Measurements from ENCODE around the gene INTS7. TPM values are rescaled to one million over a fixed set of nuclear protein-coding genes. Genes with fewer than 3 reads are reported as not detected.

Gene INTS7
- total RNA-seq, 2 experiments from 2014 or later = 28.4 to 28.8 TPM

DNA sequence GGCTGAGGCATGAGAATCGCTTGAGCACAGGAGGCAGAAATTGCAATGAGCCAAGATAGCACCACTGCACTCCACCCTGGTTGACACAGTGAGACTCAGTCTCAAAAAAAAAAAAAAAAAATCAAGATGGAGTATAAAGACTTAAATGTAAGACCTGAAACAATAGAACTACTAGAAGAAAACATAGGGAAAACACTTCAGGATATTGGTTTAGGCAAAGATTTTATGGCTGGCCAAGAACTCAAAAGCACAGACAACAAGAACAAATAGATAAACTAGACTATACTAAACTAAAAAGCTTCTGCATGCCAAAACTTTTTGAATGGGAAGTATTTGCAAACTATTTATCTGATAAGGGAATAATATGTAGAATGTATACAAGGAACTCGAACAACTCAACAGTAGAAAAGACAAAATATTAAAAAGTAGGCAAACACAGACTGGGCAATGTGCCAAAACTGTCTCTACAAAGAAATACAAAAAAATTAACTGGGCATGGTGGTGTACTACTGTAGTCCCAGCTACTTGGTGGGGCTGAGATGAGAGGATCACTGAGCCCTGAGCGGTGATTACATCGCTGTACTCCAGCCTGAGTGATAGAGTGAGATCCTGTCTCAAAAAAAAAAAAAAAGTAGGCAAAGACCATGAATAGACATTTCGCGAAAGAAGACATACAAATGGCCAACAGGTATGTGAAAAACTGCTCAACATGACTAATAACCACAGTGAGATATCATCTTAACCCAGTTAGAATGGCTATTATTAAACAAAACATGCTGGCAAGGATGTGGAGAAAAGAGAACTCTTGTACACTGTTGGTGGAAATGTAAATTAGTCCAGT is 25.5 kb upstream of the INTS7 start:
- peak overlapping the region; percentile 4 for H3K27ac Mint-ChIP-seq
- H3K36me3 Mint-ChIP-seq (ENCODE audit: low read depth) = peaks cover 51% of the 10 kb centered on the region
- DNase-seq = no peak
- H3K9me3 Mint-ChIP-seq = peaks cover 15% of the 10 kb centered on the region
- ChIA-PET POLR2A (interaction anchor here (0.7 kb wide), 1 partner anchor 20 kb away, joined by 3 read pairs; no protein-coding TSS in a partner anchor), CTCF (interaction anchor here (0.9 to 4.7 kb wide), 6 partner anchors 10 to 396 kb away, joined by 3 to 59 read pairs (median 4); no protein-coding TSS in a partner anchor)
- no peaks in the 10 kb centered on the region for H3K27me3 Mint-ChIP-seq
- H3K4me1 Mint-ChIP-seq = peaks cover 6% of the 10 kb centered on the region
- H3K4me3 Mint-ChIP-seq = no peak overlapping the region

DNA sequence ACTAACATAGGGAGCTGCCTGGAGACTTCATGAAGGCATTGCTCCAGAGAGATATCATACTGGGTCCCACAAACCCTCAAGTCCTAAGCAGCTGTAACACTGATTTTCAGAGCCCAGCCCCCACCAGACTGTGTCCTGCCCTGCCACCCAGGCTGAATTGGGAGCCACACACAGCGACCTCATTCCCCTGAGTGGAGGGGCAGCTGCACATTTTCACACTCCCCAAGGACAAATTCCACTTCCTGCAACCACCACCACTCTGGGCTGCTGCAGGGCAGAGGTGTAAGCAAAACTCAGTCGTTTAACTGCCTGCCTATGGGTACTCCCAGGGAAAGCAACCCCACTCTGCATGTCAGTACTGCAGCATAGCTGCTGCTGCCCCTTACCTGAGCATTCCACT is 20.0 kb upstream of the INTS7 start:
- peaks cover 88% of the 10 kb centered on the region for H3K36me3 Mint-ChIP-seq (ENCODE audit: low read depth)

DNA sequence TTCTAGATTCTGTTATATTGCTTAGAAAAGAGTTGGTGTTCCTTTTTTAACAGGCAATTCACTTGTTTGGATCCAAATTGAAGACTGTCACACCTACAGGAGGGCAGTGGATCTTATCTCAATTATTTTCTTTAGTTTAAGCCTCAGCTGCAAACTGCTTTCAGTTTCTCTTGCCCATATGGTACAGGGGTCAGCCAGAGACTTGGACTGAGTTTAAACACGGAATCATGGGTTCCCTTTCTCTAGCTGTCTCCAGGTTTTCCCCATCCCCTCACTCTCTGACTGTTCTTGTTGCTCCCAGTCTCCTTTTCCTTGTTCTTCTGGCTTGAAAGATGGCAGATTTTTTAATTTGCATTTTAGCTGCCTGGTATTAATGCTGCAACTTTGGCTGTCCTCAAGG is 18.6 kb upstream of the INTS7 start:
- no peaks in the 10 kb centered on the region for H3K27me3 Mint-ChIP-seq

More for the DNA sequence above, 20.0 kb upstream of the INTS7 start:
- Mint-ChIP-seq H3K4me3 (no peak overlapping the region), H3K9me3 (peaks cover 17% of the 10 kb centered on the region), H3K4me1 (peaks cover 1% of the 10 kb centered on the region), H3K27ac (no peak overlapping the region), H3K27me3 (no peaks in the 10 kb centered on the region)
- ChIA-PET POLR2A (interaction anchor here (1.7 kb wide), 1 partner anchor 14 kb away, joined by 5 read pairs; no protein-coding TSS in a partner anchor), CTCF (interaction anchor here (0.6 kb wide), 1 partner anchor 218 kb away, joined by 3 read pairs; no protein-coding TSS in a partner anchor)
- DNase-seq = no peak

DNA sequence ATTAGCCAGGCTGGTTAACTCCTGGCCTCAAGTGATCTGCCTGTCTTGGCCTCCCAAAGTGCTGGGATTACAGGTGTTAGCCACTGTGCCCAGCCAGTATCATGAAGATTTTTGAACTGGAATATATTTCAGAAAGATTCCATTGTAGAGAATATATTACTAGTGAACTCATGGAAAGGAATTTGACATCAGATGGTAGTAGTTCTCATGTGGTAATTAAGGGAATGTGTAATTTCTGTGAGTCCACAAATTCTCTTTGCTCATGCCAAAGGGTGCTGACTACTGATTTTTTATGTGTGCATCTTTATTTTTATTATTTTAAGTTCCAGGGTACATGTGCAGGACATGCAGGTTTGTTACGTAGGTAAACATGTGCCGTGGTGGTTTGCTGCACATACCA is 10.6 kb upstream of the INTS7 start:
- no peak overlapping the region for H3K4me3 Mint-ChIP-seq
- ChIA-PET POLR2A (interaction anchor here (4.3 kb wide), 1 partner anchor 10 kb away, joined by 24 read pairs; the partner anchor contains the start of genes DTL and INTS7), CTCF (interaction anchor here (3.4 kb wide), 1 partner anchor 11 kb away, joined by 19 read pairs; the partner anchor contains the start of genes DTL and INTS7)
- no peaks in the 10 kb centered on the region for H3K27me3 Mint-ChIP-seq
- peaks cover 68% of the 10 kb centered on the region for H3K36me3 Mint-ChIP-seq (ENCODE audit: low read depth)
- no peak for DNase-seq
- H3K27ac Mint-ChIP-seq = no peak overlapping the region
- H3K4me1 Mint-ChIP-seq = peaks cover 23% of the 10 kb centered on the region
- H3K9me3 Mint-ChIP-seq = no peaks in the 10 kb centered on the region

More for the DNA sequence above, 18.6 kb upstream of the INTS7 start:
- no peak overlapping the region for H3K4me3 Mint-ChIP-seq
- peaks cover 17% of the 10 kb centered on the region for H3K9me3 Mint-ChIP-seq
- ChIA-PET CTCF (interaction anchor here (0.7 to 1.3 kb wide), 2 partner anchors 8 to 26 kb away, joined by 3 to 4 read pairs; no protein-coding TSS in a partner anchor), POLR2A (interaction anchor here (1.7 kb wide), 1 partner anchor 13 kb away, joined by 5 read pairs; no protein-coding TSS in a partner anchor)
- H3K27ac Mint-ChIP-seq = no peak overlapping the region
- DNase-seq = no peak
- peaks cover 93% of the 10 kb centered on the region for H3K36me3 Mint-ChIP-seq (ENCODE audit: low read depth)
- H3K4me1 Mint-ChIP-seq = peaks cover 1% of the 10 kb centered on the region

DNA sequence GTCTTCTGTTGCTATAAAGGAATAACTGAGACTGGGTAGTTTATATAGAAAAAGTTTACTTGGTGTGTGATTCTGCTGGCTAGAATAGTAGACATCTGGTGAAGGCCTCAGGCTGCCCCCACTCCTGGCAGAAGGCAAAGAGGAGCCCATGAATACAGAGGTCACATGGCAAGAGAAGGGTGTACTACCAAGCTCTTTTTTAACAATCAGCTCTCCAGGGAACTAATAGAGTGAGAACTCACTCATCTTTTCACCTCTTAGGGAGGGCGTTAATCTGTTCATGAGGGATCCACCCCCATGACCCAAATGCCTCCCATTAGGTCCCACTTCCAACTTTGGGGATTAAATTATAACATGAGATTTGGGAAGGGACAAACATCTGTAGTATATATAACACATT is 9.5 kb upstream of the INTS7 start:
- Mint-ChIP-seq H3K4me1 (peaks cover 32% of the 10 kb centered on the region), H3K9me3 (no peaks in the 10 kb centered on the region), H3K27ac (no peak overlapping the region), H3K27me3 (no peaks in the 10 kb centered on the region), H3K4me3 (no peak overlapping the region), H3K36me3 (ENCODE audit: low read depth) (peaks cover 65% of the 10 kb centered on the region)
- ChIA-PET CTCF (interaction anchor here (0.9 to 3.4 kb wide), 4 partner anchors 10 to 247 kb away, joined by 3 to 19 read pairs (median 3); partner anchors contain the start of genes DTL and INTS7), POLR2A (interaction anchor here (1.4 kb wide), 1 partner anchor 9 kb away, joined by 4 read pairs; the partner anchor contains the start of genes DTL and INTS7)
- DNase-seq = no peak

DNA sequence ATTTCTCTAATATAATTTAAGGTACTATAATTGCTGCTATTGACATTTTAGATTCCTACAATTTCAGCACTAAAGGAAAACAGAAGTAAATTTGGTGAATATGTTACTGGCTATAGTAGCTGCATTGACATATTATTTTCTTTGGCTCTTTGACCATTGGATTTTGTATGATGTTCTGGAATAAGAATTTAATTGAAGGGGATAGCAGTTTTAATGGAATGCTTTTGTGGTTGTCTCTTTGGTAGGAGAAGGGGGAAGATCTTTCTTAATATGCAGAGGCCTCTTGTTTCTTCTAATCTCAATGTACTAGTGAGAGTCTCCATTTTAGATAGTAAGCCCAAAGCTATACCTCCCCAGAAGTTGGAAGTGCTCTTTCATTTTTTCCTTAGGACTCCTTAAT is 7.1 kb upstream of the INTS7 start:
- Mint-ChIP-seq H3K27me3 (no peaks in the 10 kb centered on the region), H3K27ac (no peak overlapping the region), H3K4me1 (peaks cover 51% of the 10 kb centered on the region), H3K4me3 (no peak overlapping the region), H3K36me3 (ENCODE audit: low read depth) (peaks cover 57% of the 10 kb centered on the region), H3K9me3 (no peaks in the 10 kb centered on the region)
- no peak for DNase-seq
- ChIA-PET CTCF (interaction anchor here (0.9 kb wide), 1 partner anchor 17 kb away, joined by 4 read pairs; no protein-coding TSS in a partner anchor), POLR2A (no interaction called here)

DNA sequence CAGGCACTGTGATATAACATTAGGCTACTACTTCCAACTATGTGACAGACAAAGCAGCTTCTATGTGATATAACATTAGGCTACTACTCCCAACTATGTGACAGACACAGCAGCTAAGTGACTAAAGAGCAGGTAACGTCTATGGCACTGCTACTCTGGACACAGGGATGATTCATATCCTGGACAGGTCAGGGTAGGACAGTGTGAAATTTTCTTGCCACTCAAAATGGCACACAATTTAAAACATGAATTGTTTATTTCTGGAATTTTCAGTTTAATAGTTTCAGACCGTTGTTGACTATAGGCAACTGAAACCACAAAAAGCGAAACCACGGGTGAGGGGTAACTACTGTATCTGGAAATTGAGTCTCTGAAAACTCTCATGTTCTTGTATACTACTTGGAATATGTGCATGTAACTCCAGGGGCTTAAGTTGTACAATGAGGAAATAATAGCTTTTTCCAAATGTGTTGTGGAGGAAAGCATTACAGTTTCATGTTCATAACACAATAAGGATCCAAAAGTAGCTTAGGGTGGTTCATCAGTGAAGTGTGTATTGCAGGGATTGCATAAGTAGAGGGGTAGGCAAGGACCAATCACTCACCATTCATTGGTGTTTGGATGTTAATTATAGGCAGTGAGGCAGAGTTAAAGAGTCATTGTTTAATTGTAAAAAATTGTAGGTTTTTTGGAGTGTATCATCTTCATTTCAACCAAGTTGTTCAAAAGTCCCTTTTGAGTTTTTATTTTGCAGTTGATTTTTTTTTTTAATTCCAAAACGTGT is 5.5 kb upstream of the INTS7 start:
- no peaks in the 10 kb centered on the region for H3K27me3 Mint-ChIP-seq
- no peak for DNase-seq
- H3K27ac Mint-ChIP-seq = peak overlapping the region; percentile 60
- no peaks in the 10 kb centered on the region for H3K9me3 Mint-ChIP-seq
- peak overlapping the region; percentile 58 for H3K4me3 Mint-ChIP-seq
- H3K4me1 Mint-ChIP-seq = peaks cover 52% of the 10 kb centered on the region
- H3K36me3 Mint-ChIP-seq (ENCODE audit: low read depth) = peaks cover 49% of the 10 kb centered on the region
- ChIA-PET POLR2A (interaction anchor here (0.9 to 1.5 kb wide), 4 partner anchors 12 to 246 kb away, joined by 3 to 5 read pairs (median 3); no protein-coding TSS in a partner anchor), CTCF (interaction anchor here (1.0 to 2.1 kb wide), 5 partner anchors 30 to 415 kb away, joined by 3 to 9 read pairs (median 7); partner anchors contain the start of gene PACC1)

DNA sequence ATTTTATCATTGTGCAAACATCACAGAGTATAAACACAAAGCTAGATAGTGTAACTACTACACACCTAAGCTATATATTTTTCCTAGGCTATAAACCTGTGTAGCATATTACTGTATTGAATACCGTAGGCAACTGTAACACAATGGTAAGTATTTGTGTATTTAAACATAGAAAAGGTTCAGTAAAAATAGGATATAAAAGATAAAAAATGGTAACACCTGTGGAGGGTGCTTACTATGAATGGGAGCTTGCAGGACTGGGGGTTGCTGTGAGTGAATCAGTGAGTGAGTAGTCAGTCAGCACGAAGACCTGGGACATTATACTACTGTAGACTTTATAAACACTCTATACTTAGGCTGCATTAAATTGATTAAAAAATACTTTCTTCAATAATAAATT is 4.3 kb upstream of the INTS7 start:
- POLR2A ChIA-PET = interaction anchor here (1.3 to 1.4 kb wide), 2 partner anchors 11 to 246 kb away, joined by 3 to 4 read pairs; no protein-coding TSS in a partner anchor
- H3K4me1 Mint-ChIP-seq = peaks cover 49% of the 10 kb centered on the region
- H3K27ac Mint-ChIP-seq = no peak overlapping the region
- H3K4me3 Mint-ChIP-seq = no peak overlapping the region
- H3K27me3 Mint-ChIP-seq = no peaks in the 10 kb centered on the region
- H3K9me3 Mint-ChIP-seq = no peaks in the 10 kb centered on the region
- peaks cover 47% of the 10 kb centered on the region for H3K36me3 Mint-ChIP-seq (ENCODE audit: low read depth)
- no peak for DNase-seq
- CTCF ChIA-PET = interaction anchor here (1.0 to 2.1 kb wide), 7 partner anchors 13 to 417 kb away, joined by 3 to 9 read pairs (median 6); no protein-coding TSS in a partner anchor

DNA sequence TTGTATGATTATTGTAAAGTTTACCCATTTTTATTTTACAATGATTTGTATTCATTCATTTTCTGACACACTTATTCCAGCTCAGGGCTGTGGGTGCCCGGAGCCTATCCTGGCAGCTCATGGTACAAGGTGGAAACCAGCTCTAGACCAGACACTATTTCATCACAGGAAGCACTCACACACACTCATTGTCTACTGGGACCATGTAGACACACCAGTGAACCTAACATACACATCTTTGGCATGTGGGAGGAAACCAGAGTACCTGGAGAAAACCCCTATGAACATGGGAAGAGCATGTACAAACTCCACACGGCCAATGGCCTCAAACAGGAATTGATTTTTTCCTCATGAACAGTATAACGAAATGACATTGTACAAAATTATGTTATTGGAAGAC is 2.5 kb upstream of the INTS7 start:
- H3K27ac Mint-ChIP-seq = peak overlapping the region; percentile 37
- H3K9me3 Mint-ChIP-seq = no peaks in the 10 kb centered on the region
- no peak for DNase-seq
- POLR2A ChIA-PET = interaction anchor here (0.8 to 3.7 kb wide), 3 partner anchors 10 to 322 kb away, joined by 3 to 24 read pairs (median 4); no protein-coding TSS in a partner anchor
- no peaks in the 10 kb centered on the region for H3K27me3 Mint-ChIP-seq
- CTCF ChIA-PET = interaction anchor here (0.8 to 1.6 kb wide), 5 partner anchors 249 to 357 kb away, joined by 3 to 9 read pairs (median 4); no protein-coding TSS in a partner anchor
- peak overlapping the region; percentile 98 for H3K4me3 Mint-ChIP-seq
- peaks cover 60% of the 10 kb centered on the region for H3K4me1 Mint-ChIP-seq
- H3K36me3 Mint-ChIP-seq (ENCODE audit: low read depth) = peaks cover 43% of the 10 kb centered on the region

DNA sequence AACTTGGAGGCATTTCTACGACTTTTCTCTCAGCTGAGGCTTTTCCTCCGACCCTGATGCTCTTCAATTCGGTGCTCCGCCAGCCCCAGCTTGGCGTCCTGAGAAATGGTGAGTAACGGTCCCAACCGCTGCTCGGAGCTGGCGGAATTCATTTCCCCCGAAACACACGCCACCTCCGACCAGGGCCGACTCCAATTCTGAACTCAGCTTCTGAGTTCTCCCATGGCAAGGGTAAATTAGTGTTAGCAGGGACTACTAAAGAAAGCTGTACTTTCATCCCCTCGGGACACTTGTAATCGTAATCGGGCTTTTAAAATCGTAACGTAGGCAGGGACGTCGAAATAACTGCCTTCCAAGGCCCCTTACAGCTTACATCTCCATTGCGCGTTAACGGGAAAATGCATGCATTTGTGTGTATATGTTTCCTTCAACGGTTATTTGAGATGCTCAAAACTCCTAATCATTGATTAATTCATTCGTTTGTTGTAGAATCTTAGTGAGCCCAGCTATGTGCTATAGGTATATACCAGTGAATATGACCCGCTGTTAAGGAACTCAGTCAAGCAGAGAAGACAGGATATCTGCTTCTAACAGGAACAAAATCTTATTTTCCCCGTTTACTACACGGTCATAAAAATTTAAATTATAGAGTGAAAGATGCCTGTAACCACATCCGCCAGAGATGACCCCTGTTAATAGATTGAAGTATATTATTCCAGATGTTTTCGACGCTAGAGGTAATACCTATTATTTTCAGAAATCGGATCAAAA is 663 bp upstream of the INTS7 start:
- Mint-ChIP-seq H3K4me1 (peaks cover 64% of the 10 kb centered on the region), H3K4me3 (peak overlapping the region; percentile 98), H3K27ac (peak overlapping the region; percentile 85), H3K36me3 (ENCODE audit: low read depth) (peaks cover 50% of the 10 kb centered on the region), H3K27me3 (no peaks in the 10 kb centered on the region), H3K9me3 (no peaks in the 10 kb centered on the region)
- no peak for DNase-seq
- ChIA-PET CTCF (interaction anchor here (0.6 to 4.0 kb wide), 69 partner anchors 9 to 756 kb away, joined by 3 to 49 read pairs (median 4); partner anchors contain the start of genes ATF3, NEK2, NENF and PACC1), POLR2A (interaction anchor here (0.7 to 4.0 kb wide), 47 partner anchors 9 to 756 kb away, joined by 3 to 43 read pairs (median 4); partner anchors contain the start of genes ATF3, NEK2, NENF and NSL1)

DNA sequence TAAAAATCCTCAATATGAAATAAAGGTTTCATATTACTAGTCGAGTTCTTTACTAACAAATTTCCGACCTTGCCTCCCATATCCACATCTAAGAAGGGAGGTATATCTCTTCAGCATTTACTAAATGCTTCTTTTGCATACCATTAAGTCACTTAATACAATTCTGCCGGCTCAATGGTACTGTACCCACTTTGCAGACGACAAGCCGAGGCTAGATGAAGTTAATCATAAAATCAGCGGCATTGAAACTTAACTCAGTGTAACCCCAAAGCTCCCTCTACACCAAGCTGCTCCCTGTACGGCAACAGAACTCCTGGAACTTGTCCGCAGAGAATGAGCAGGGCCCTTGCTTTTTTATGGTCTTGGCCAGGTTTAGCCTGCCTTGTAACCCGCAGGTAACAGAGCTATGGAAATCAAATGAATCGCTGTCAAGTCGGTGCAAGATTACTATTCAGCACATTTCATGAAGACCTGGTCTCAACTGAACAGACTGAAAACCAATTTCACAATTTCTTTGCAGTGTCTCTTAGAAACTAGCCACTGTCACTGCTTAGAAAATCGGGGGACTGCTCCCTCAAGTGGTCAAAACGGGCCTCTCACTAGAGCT is 738 bp downstream of the INTS7 start:
- H3K4me3 Mint-ChIP-seq = peak overlapping the region; percentile 98
- POLR2A ChIA-PET = interaction anchor here (1.0 to 4.0 kb wide), 23 partner anchors 11 to 456 kb away, joined by 3 to 43 read pairs (median 5); partner anchors contain the start of genes NEK2 and SLC30A1

More for the DNA sequence above, 738 bp downstream of the INTS7 start:
- Mint-ChIP-seq H3K4me1 (peaks cover 64% of the 10 kb centered on the region), H3K27me3 (no peaks in the 10 kb centered on the region), H3K27ac (peak overlapping the region; percentile 85), H3K9me3 (no peaks in the 10 kb centered on the region), H3K36me3 (ENCODE audit: low read depth) (peaks cover 50% of the 10 kb centered on the region)
- no peak for DNase-seq
- CTCF ChIA-PET = interaction anchor here (0.6 to 4.0 kb wide), 41 partner anchors 9 to 533 kb away, joined by 3 to 49 read pairs (median 5); partner anchors contain the start of genes NEK2, PACC1 and SLC30A1

Data from activated CD4-positive, alpha-beta memory T cell treated with anti-CD3 and anti-CD28 coated beads, Interleukin-2, amount 10 ng/mL, durations not matched to agents 7 days and 5 days (primary cell).